Suppressor macrophage (primary cell): ENCODE measurements around the gene GUCA1A.

Experiments used
- DNase-seq, 4 experiments: peaks; one replicate each; pipeline ENCODE4 v3.0.0-alpha.2; 2020 to 2022
- total RNA-seq, 17 experiments: gene quantifications; one replicate each; lab custom pipeline; 2026; ENCODE audit warnings: mixed read lengths in 6 of 17, inconsistent platforms in 3 of 17; lab: John Stamatoyannopoulos, UW

Gene GUCA1A
- 0 to 0.33 (median 0) reads per million in 17 experiments for total RNA-seq

DNA sequence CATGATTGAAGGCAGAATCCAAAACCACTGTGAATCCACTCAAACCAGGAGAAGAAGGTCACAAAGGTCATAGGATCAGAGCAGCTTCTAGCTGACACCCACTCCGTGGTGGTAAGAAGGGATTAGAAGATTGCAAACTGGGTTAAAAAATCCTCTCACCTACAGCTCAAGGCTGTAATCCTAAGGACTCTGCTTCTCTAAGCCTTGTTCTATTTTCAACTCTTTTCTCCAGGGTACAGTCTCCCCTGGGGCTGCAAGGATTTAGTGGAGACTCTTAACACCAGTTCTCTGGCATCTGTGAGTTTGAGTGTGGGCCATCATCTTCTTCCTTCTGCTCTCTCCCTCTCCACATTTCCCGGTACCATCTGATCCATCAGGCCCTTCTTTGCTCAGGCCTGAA lies at the start of gene GUCA1A:
Gene GUCA1A, plus strand, starts transcription at position 264 of the 400 bp plus-strand sequence. CDS start 250 bp downstream, outside the sequence.
- DNase-seq = no peak

DNA sequence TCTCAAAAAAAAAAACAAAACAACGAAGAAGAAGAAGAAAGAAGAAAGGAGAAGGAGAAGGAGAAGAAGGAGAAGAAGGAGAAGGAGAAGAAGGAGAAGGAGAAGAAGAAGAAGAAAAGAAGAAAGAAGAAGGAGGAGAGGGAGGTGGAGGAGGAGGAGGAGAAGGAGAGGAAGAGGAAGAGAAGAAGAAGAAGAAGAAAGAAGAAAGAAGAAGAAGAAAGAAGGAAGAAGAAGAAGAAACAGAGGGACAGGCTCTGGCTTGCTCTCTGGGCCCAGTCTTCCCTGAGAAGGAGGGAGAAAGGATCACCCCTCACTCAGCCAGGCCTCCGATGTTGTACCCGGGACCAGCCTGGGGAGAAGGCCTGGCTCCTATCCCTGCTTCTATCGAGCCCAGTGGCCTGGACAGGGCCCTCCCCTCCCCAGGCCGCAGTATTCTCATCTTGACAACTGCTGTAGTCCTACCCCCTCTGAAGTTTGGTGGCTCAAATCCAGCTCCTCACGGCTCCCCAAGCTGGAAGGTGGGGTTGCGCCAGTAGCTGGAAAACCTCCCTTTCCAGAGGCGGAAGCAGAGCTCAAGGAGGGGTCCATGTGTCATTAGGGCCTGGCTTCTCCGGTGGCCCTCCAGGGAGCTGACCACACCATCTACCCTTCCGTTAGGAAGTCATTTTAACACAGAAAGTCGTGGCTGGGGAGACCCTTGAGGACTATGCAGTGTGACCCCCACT lies 49.6 kb upstream of the GUCA1A start:
- DNase-seq = no peak

DNA sequence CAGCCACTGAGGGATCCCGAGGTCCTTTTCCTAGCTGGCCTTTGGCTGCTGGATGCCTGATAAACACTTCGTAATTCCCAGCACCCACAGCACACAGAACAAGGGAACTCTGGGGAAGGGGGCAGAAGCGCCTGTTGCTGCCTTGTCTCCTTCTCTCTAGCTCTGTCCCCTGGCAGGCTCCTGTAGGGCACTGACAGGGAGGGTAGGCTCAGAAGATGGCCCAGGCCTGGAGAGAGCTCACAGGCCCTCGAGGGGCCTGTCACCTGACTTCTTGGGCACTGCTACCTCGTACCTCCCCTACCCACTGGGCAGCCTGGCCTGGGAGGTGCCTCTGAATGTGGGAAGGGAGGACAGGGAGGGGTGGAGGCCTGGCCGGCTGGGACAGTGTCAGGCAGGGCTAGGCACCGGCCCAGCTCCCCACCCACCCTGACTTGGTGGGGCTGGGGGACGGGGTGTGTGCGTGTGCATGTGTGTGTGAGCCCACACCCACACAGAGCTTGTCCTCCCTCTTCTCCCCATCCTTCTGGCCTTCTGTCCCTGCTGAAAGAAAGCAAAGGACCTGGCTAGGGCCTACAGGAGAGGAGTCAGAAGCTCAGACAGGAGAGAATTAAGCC lies 48.8 kb upstream of the GUCA1A start:
- no peak for DNase-seq

DNA sequence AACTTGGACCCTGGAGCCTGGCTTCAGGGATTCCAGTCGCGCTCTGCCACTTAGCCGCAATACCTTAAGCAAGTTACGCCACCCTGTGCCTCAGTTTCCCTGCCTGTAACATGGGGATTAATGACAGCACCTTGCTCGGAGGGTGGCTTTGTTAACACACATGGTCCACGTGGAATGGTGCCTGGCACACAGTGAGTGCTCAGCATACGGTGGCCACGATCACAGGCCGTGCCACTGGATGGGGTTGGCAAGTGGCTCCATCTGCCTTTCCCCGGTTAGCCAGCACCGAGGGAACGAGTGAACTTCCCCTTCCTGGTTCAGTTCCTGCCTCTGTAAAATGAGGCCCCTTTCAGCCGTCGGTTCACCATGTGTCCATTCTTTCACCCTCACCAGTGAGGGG lies 47.9 kb upstream of the GUCA1A start:
- DNase-seq = peak in 3 of 4 experiments; percentile 31 to 48 (median 48)

DNA sequence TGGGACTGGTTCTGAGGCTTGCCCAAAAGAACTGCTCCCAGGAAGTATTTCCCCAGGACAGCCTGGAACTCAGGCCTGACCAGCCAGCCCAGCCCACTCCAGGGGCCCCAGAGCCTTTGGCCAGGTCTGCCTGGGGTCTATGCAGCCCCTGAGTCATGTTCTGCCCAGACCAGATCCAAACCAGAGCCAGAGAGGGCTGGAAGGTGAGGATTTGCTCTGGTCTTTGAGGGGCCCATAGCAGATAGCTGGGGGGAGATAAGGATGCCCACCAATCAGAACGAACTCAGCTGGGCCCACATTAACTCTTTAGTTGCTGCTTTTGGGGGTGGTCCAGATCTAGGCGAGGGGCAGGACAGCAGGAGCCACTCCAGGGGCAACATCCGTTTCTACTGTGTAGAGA lies 47.5 kb upstream of the GUCA1A start:
- DNase-seq = no peak

DNA sequence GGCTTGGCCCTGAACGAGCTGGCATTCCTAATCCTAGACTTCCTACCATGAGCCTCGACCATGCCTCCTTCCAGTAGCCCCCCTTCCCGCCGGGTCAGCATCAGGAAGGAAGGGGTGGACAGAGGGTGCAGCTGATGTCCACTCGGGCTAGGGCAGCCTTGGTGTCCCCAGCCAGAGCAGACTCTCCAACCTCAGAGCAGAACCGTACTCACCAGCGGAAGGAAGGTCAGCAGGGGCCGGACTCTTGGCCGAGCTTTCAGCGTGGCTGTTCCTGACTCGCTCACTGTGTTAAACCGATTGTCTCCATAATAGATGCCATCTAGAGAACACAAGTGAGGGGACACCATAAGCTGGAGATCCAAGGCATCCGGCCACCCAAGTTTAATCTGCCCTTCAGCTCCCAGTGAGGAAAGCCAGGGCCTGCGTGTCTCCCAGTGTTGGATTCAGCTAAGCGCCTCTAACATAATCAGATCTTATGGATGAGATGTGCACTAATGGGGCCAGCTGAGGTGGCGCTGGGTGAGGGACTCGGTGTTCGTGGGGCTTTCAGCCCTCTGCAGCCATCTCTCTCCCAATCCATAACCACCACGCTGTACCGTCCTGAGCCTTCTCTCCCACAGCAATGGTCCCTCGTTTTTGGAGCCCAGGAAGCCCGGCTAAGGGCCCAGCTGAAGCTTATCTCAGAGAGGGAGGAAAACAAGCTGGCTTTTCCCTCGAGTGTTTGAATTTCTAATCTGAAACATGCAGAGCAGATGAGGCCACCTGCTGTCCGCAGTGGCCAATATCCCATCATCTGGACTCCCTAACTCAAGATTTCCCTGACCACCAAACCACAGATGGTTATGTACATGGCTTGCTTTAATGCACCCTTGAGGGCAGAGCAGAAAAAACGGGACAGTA lies 44.5 kb upstream of the GUCA1A start:
- no peak for DNase-seq

DNA sequence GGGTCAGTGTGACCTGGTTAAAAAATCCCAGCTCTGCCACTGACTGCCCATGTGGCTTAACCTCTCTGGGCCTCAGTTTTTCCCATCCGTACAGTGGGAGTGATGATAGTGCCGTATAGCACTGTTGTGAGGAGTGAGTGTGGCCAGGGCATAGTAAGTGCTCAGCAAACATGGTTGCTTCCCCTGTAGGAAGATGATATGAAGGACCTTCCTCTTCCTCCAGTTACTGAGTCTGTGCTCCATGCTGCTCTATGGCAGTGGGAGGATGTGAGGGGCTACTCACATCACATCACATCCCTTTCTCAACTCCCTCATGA lies 43.8 kb upstream of the GUCA1A start:
- no peak for DNase-seq

DNA sequence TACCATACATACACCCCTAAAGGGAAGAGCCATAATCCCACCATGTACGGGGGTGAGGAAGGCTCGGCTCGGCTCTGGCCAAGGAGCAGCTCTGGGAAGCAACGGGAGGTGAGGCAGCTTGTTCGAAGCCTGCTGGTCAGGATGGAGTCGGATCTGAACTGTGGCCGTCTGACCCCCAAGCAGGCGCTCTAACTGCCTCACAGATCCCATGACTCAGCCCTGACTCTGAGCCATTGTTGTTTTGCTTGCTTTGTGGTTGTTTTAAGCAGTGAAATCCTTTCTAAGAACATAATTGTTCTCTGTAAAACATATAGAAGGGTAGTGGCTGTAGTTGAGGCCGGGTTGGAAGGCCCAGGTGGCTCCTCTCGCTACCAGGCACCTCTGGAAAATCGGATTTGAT lies 41.6 kb upstream of the GUCA1A start:
- DNase-seq = no peak

DNA sequence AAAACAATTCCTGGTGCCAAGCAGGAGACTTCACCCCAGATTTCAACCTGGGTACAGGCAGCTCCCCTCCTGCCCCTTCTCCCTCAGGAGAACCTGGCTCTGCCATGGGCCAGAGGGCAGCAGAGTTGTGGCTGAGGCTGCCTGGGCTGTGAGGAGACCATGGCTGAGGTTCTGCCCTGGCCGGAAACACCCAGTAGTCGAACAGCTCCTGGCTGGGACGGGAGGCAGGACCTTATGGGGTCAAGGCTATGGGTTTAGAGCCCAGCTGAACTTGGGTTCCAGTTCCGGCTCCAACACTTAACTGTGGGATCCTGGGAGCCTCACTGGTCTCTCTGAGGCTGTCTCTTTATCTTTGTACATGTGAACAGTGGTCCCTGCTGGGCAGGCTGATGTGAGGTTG lies 39.2 kb upstream of the GUCA1A start:
- no peak for DNase-seq

DNA sequence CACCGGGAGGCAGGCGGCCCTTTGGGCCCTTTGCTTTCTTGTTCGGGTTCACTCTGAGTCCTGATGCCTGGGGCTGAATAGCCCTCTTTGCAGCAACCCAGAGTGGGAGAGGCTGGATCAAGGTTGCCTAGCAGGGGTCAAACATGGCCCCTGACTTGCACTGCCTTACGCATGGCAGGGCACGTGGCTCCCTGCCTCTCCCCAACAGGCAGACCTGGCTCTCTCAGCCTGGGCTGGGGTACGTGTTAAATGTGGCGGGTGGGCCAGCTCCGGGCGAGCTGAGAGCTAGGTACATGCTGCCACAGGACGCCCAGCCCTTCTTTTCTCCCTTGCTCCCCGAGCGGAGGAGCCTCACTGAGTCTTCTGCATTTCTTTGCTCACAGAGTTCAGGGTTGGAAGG lies 38.0 kb upstream of the GUCA1A start:
- no peak for DNase-seq

DNA sequence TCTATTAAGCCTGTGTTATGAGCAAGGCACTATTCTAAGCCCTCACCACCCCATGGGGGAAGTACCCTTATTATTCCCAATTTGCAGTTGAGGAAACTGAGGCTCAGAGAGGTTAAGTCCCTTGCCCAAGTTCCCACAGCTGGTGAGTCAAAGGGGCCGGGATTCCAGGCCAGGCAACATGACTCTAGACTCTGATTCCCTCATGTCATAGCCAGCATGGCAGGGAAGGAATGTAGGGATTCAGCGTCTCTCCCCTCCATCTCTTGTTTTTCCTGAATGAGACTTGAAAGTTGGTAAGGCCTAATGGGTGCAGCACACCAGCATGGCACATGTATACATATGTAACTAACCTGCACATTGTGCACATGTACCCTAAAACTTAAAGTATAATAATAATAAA lies 37.4 kb upstream of the GUCA1A start:
- DNase-seq = no peak

DNA sequence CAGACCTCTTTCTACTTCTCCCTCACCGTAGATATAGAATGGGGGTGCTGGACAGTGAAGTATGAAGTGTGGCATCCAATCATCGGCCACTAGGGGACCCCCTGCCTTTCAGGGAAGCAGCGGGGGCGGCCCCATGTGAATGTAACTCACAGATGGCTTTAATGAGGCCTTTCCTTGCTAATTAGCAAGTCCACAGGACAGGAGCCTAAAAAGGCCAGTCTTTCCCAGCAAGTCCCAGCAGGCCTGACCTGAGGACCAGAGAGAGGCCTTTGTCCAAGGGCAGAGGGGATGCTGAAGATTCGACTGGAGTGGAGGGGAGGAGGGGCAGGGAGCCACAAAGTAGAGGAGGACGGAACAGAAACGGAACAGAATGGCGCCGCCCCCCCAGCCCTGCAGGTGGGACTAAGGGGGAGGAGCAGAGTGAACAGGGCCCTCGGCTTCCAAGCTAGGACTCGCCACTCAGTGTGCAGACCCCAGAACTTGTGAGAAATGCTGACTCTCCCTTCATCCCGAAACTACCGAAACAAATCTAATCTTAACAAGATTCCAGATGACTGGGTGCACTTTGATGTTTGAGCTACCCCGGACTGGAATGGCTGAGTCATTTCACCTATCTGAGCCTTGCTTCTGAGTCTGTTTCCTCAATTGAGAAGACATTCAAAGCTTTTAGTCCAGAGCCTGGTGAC lies 36.5 kb upstream of the GUCA1A start:
- DNase-seq = peak; percentile 35 to 63 (median 46)

DNA sequence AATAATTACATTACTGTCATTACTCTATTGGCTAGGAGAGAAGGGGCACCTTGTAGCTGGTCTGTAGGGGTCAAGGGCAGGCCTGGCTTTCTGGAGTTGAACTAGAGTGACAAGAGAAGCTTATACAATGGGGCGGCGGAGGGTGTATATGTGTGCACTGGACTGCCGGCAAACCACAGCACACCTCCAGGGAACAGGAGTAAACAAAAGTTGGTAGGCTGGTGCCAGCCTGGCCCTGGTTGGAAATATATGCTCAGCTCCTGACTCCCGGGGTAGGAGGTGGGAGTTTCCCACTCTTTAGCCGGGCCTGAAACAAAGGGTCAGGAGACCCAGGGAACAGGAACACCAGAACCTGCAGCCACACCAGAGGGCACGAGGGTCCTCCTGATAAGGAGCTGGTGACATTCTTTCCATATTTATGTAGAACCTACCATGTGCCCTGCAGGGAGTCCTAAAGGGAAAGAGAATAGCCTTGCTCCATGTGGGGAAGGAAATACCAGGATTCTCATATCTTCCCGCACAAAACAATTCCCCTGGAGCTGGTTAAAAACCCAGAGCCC lies 35.9 kb upstream of the GUCA1A start:
- DNase-seq = no peak

DNA sequence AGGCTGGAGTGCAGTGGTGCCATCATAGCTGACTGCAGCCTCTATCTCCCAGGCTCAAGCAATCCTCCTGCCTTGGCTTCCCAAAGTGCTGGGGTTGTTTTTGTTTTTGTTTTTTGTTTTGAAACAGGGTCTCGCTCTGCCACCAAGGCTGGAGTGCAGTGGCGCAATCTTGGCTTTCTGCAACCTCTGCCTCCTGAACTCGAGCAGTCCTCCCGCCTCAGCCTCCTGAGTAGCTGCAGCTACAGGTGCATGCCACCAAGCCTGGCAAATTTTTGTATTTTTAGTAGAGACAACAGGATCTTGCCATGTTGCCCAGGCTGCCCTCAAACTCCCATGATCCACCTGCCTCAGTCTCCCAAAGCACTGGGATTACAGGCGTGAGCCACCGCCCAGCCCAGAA lies 35.0 kb upstream of the GUCA1A start:
- DNase-seq = no peak

DNA sequence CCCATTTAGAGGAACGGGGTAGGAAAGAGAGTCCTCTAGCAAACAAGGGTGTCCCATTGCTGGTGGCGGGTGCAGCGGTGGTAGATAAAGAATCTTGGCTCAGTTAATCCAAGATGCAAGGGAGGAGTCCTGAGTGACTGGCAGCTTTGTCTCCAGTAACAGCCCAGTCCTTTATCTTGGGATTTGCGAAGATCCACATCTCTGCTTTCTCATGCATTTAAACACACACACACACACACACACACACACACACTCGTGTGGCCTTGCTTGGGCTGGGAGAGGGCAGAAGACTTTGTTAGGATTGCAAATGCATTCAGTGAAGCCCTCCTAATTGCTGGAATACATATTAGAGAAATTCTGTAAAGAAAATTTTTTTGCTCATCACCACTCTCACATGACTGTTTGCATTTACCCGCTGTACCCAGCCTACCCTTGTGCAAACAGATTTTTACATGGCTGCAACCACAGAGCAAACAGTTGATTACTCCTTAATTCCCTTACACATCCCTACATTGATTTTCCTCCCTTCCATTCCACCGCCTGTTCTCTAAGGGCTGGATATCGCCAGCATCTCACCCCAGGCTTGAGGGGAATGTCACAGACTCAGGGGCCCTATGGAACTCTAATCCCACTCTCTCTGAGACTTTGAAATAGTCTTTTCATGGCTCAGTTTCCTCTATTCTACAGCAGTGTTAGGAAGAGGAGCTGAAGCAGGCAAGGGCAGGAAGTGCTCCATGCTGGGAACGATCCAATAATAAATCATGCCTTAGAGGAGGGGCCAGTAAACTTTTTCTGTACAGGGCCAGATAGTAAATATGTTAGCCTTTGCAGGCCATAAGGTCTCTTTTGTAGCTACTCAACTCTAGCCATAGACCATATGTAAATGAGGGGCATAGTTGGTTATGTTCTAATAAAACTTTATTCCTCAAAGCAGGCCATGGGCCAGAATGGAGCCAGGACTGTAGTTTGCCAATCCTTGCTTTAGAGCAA lies 34.2 kb upstream of the GUCA1A start:
- no peak for DNase-seq

DNA sequence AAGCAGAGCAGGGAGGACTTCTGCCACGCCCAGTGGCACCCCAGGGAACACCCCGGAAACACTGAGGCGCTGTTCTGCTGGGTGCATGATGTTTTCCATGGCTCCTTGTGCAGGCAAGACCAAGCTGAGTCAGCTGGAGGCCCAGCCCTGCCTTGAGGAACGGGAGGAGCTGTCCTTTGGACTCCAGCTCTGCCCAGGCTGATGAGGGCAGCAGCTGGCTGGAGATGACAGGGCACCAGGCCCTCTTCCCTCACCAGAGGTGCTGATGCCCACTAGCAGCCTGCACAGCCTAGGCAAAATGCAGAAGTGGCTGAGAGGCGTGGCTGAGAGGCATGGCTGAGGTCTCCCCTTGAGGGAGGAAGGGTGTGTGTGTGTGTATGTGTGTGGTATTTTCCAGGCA lies 33.1 kb upstream of the GUCA1A start:
- DNase-seq = peak; percentile 80 to 89 (median 88)

DNA sequence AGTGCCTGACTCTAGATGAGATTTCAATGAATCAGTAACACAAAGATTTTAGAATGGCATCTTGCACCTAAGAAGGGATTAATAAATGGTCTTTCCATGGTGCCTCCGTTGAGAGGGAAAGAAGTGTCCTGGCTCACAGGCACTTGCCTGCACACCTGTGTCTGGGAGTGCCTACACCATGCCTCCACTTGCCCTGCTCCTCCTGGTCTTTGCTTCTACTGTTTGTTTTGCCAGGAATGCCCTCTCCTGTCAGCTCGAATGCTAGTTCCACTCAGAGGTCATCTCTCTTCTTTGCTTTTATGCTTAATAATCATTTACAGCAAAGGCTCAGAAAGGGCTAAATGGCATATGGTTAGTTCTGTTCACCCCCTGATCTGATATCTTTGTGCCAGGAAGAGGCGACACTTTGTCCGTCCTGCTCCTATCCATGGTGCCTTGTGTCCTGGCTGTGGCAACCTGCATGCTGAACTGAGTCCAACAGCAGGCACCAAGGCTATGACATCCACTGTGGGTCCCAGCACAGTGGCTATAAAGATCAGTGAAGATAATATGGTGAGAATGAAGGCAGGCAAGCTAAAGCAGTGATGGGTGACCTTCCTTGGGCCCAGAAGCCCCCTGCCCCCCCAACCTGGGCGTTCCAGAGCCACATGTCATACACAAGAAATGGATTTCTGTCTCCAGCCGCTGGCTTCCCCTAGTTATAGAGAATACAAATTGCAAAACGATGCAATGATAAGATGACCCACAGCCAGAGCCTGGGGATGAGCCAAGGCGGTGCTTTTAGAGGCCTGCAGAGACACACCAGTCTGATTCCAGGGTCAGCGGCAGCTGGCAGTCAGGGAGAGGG lies 32.2 kb upstream of the GUCA1A start:
- no peak for DNase-seq

DNA sequence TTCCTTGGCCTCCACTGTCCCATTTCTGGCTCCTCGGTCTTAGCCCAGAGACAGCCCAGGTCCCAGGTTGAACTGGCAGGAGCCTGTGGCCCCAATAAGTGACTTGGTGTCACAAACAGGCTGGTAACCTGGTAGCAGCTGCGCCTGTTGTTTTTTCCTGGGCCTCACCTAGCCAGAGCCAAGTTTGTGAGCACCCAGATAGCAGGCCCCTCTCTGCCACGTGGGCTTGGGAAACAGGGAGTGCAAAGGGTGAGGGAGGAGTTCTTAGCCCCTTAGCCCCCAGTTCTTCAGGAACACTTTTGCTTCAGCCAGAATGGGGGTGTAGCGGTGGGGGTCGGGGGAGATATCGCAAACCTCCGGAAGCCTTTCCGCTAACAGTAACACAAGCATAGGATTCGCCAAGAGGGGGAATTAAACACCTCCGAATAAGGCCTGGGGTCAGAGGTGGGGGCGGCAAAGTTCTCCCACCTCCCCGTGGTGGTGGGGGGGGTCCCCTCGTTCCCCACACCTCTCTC lies 31.5 kb upstream of the GUCA1A start:
- DNase-seq = no peak

DNA sequence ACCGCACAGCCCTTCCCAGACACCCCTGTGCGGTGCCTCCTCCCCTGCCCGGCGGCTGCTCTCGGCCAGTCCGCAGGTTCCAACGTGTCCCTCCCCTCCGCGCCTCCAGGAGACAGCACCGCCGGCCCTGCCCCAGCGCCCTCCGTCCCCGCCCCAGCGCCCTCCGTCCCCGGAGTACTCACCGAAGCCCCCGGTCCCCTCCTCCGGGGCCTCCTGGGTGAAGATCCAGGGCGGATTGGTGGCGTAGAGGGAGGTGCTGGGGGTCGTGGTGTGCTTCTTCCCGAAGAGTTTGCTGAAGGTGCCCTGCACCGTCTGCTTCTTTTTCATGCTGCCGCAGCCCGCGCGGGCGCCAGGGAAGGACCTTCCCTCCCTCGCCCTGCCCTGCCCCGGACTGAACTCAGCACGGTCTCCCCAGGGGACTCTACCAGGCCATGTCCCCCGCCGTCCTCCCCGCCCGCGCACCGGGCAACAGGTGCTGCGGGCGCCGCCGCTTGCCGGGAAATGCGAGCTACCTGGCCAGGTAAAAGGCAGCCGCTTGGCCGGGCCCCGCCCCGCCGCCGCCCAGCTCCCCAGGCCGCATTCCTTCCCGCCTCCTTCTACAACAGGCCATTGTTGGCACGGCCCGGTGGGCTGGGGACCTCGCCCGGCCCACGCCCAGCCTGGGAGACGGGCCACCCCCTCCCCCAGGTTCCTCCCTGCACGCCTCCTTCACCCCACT lies 30.9 kb upstream of the GUCA1A start, which contains the start of gene C6orf132:
Gene C6orf132, minus strand, starts transcription at position 503 of the 718 bp plus-strand sequence. Its CDS starts 176 bp downstream, at position 327.
- peak in 2 of 4 experiments; percentile 34 to 50 for DNase-seq
